HG03103 (cell line): ENCODE results near the gene GPR108.

Experiments
- ATAC-seq: cut with Tn5 transposase; IDR thresholded peaks from one replicate; pipeline ENCODE4 v1.9.1; 2021; ENCODE audit warnings: low read depth; ENCODE audit not compliant: unreplicated experiment

Gene GPR108

DNA sequence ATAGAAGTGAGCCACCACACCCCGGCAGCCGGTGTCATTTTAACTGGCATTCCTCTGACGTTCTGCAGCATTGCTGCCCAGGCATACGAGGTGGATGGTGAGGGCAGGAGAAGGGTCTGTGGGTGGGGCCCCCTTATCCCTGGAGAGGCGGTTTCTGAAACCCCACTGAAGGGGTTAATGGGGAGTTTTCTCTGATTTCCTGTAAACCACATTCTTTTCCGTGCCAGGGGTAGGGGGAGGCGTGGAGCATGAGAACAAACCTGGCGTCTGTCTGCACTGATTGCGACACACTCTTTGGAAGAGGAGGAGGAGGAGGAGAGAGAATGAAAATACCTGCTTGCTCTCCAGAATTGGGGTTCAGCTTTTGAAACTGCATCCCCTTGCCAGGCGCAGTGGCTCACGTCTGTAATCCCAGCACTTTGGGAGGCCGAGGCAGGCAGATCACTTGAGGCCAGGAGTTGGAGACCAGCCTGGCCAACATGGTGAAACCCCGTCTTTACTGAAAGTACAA, 14.2 kb downstream of the GPR108 start:
- no peak for ATAC-seq

- ATAC-seq: no peak
Observed at GRCh38 chr19:6721773-6722172, 15.6 kb downstream of the GPR108 start.

DNA sequence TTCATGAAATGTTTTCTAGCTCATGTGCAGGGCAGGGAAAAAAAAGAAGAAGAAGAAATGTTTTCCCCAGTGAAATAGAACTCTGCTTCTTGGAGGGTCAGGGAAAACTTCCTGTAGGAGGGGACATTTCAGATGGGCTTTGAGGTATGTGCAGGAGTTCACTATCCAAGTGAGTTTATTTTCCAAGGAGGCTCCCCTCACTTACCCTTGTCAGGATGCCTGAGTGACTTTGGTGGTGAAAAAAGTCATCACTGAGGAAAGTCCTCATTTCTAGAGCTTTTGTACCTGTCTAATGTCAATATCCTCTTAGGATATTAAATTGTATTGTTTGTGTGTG, 16.3 kb downstream of the GPR108 start:
- ATAC-seq: no peak

GRCh38 chr19:6720369-6721137, 16.8 kb downstream of the GPR108 start, which contains the start of gene C3:
Gene C3 (minus strand): TSS chr19:6720650. CDS start chr19:6720589, 61 bp downstream.
- no peak for ATAC-seq

DNA sequence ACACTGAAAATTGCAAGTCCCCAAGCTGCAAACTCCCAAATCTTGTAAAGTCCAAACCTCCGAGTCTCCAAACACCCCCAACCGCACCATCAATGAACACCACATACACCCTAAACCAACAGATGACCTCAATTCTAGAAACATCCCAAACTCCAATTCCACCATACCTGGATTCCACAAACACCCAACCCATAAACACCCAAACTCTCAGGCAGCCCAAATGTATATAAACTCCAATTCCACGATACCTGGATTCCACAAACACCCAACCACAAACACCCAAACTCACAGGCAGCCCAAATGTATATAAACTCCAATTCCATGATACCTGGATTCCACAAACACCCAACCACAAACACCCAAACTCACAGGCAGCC, 17.4 kb downstream of the GPR108 start:
- no peak for ATAC-seq

DNA sequence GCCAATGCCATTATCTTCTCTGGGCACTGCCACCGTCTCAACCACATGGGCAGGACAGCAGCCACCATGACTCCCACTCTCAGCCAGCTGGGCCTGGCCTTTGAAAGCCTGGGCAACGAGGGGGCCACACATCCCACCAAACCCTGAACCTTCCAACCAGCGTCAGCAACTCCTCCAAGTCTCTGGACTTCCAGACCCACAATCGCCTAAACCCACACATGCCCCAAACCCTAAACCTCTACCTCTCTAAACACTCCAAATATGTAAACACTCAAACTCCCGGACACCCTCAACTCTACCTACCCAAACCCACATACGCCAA, 17.9 kb downstream of the GPR108 start:
- ATAC-seq: no peak

- no peak for ATAC-seq
Observed at GRCh38 chr19:6718741-6719539, 18.4 kb downstream of the GPR108 start.

GRCh38 chr19:6718111-6718740, 19.2 kb downstream of the GPR108 start:
- no peak for ATAC-seq

DNA sequence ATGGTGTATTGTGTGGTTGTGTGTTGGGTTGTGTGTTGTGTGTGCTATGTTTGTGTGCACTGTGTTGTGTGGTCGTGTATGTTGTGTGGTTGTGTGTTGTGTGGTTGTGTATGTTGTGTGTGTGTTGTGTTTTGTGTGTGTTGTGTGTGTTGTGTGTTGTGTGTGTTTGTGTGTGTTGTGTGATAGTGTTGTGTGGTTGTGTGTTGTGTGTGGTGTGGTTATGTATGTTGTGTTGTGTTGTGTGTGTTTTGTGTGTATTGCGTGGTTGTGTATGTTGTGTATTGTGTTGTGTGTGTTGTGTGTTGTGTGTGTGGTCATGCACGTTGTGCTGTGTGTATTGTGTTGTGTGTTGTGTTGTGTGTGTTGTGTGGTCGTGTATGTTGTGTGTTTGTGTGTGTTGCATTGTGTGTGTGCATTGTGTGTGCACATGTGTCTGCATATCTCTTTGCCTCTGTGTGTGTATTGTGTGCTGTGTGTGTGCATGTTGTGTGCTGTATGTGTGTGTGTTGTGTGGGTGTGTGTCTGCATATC, 19.9 kb downstream of the GPR108 start:
- ATAC-seq: no peak

- ATAC-seq: no peak
Observed at GRCh38 chr19:6717036-6717435, 20.3 kb downstream of the GPR108 start.

DNA sequence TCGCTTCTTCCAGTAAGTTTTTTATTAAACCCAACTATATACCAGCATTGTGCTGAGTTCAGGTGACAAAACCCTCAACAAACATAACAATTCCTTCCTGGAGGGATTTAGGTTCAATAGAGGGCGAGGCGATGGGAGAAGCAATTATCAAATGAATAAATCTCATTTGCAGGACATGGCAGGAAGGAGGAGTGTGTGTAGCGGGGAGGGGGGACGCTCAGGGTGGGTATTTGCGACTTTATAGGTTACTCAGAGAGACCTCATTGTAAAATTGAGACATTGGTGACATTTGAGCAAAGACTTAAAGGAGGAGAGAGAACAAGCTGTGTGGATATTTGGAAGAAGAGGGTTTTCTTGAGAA, 20.8 kb downstream of the GPR108 start:
- no peak for ATAC-seq

- ATAC-seq: no peak
Observed at GRCh38 chr19:6714749-6715555, 22.4 kb downstream of the GPR108 start.

DNA sequence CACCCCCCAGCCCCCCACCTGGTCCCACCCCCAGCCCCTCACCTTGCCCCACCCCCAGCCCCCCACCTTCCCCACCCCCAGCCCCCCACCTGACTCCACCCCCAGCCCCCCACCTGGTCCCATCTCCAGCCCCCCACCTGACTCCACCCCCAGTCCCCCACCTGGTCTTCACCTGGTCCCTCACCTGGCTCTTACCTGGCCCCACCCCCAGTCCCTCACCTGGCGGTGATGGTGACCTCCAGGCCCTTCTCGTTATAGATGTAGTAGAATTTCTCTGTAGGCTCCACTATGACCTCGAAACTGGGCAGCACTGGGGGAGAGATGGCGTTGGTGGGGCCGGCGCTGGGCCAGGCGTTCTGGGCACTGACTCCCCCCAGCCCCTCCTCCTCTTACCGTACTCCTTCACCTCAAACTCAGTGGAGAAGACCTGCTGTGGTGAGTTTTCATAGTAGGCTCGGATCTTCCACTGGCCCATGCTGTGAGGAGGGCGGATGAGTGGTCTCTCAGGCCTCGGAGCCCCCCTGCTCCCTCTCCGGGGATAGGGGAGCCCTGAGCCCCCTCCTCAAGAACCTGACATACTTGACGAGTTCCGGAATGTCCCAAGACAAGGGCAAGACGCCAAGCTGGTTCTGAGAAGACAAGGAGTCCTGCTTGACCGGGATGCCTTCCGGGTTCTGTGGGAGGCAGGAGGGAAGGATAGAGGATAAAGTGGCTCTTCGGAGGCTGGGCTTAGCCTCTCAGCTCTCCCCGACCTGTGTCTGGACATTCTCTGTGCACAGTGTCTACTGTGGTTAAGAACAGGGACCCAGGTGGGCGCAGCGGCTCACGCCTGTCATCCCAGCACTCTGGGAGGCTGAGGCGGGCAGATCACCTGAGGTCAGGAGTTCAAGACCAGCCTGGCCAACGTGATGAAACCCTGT, 23.3 kb downstream of the GPR108 start:
- ATAC-seq: no peak

- no peak for ATAC-seq
Observed at GRCh38 chr19:6712692-6713670, 24.4 kb downstream of the GPR108 start.

DNA sequence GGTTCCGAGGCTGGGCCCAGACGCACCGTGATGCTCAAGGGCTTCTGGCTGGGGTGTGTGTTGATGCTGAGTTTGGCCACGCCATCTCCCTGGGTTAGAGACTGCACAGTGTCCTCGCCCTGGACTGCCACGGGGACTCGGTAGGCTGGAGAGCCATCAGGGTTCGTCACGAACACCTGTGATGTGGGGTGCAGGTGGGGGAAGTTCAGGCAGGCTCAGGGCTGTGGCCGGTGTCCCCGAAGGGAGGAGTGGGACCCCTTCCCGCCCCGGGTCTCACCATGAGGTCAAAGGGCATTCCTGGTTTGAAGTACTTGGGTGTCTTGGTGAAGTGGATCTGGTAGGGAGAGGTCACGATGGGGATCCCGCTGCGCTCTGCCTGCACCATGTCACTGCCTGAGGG, 25.1 kb downstream of the GPR108 start:
- no peak for ATAC-seq

DNA sequence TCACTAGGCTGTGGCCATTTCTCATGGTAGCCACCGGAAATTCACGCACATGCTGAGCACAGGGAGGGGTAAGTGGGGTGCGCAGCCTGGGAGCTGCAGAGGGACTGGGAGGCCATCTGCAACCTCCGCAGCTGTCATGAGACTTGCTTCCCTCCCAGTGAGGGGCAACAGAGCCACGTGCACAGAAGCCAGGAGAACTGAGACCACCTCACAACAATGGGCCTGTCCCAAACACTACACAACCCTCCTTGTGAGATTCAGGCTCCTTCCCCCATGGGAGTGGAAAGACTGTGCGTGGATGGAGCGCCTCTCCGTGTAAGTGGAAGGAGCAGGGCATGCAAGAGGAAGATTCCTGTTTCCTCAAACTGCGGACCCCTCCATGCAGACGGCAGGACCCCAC, 25.8 kb downstream of the GPR108 start:
- ATAC-seq: no peak

GRCh38 chr19:6711078-6711361, 26.4 kb downstream of the GPR108 start:
- ATAC-seq: no peak

GRCh38 chr19:6710273-6711077, 26.9 kb downstream of the GPR108 start:
- ATAC-seq: no peak
